ENCODE measurements around the gene MEGF10.
A peak's percentile ranks its signal among the peaks of the same experiment; 100 is the strongest.
"Not testable (repeated sequence)": the region's sequence is repeated elsewhere in the genome, so short reads cannot be mapped to it uniquely, and the experiment has no call there.

The MEGF10 gene

GRCh38 chr5:127298036-127298429, 7.4 kb downstream of the MEGF10 start:
- no peak for DNase-seq (ENCODE audit: low read depth)

GRCh38 chr5:127298656-127299055, 8.1 kb downstream of the MEGF10 start:
- no peak for DNase-seq (ENCODE audit: low read depth)

GRCh38 chr5:127299678-127300077, 9.1 kb downstream of the MEGF10 start:
- no peak for DNase-seq (ENCODE audit: low read depth)

DNA sequence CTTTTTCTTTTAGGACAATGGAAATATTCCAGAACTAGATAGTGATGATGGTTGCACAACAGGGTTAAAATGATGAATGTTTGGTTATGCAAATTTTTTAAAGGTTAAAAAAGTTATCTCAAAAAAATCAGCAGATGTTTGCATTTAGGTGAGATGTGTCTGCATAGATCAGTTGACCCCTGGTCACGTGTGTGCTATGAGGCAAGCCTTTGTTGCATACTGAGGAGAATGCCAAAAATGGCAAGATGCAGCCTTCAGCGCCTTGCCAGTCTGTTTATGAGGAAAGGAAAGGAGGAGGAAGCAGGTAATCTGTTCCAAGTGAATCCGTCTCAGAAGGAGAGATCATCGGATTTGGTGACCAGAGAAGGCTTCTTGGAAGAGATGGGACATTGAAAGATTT, 11.9 kb downstream of the MEGF10 start:
- no peak for DNase-seq (ENCODE audit: low read depth)

- DNase-seq (ENCODE audit: low read depth) = no peak
Measured at GRCh38 chr5:127303404-127303803, 12.8 kb downstream of the MEGF10 start.

GRCh38 chr5:127305493-127305892, 14.9 kb downstream of the MEGF10 start:
- DNase-seq (ENCODE audit: low read depth) = no peak

DNA sequence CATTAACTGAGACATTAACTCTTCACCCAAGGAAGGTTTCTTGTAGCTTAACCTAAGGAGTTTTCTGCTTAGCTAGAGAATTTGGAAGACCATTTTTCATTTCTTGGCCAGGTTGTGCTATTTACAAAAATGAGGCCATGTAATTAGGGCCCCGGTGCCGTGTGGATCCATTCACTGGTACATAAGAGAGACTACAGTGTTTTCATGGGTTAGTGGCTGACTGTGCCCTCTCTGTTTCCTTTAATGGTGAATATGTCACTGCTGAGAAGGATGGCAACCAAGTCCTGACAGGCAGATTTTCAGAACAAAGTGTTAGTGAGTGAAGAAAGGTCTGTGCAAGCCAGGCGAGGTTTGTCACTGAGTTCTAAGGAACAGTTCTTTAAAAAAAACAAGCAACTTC, 15.4 kb downstream of the MEGF10 start:
- no peak for DNase-seq (ENCODE audit: low read depth)

DNA sequence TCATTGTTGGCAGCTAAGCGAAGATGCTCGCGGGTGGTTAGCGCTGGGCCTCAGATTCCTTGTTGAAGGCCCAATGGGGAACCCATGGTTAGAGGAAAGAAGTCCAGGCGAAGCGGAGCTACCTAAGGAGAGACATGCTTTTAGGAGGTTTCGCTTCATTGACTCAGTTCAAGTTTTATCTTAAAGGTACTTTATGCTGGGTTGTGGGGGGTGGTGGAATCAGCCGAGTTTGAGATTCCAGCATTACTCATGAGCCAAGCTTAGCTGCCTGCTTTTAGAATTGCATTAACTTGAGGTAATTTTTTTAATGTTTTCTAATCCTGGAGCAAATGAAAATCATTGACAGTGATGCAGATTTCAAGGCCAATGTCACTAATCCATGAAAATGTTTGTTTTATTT, 16.1 kb downstream of the MEGF10 start:
- no peak for DNase-seq (ENCODE audit: low read depth)

DNA sequence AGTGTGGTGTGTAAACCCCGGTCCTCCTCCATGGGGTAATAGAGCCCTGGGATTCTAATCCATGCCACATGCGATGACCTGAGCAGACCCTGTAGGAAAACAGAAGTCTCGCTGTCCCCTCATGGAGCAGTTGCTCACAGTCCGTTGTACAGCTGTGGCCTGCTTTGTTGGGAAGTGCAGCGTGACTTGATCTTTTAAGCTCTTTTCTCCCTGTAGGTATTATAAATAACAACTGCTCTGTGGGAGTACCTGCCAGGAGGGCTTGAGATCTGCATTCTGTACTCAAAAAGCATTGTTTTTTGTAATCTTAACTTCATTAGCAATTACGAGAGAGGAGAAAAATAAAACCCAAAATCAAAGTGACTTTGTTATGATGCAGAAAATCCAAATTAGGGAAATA, 17.3 kb downstream of the MEGF10 start:
- no peak for DNase-seq (ENCODE audit: low read depth)

DNA sequence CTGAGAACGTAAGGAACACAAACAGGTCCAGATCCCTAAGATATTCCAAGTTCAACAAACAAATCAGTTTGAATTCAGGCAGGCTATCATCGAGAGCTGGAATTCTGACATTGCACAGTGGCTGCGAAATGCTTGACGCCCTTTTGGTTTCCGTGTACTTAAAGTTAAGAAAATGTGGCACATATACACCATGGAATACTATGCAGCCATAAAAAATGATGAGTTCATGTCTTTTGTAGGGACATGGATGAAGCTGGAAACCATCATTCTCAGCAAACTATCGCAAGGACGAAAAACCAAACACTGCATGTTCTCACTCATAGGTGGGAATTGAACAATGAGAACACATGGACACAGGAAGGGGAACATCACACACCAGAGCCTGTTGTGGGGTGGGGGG, 17.7 kb downstream of the MEGF10 start:
- not testable (repeated sequence) for DNase-seq (ENCODE audit: low read depth)

DNA sequence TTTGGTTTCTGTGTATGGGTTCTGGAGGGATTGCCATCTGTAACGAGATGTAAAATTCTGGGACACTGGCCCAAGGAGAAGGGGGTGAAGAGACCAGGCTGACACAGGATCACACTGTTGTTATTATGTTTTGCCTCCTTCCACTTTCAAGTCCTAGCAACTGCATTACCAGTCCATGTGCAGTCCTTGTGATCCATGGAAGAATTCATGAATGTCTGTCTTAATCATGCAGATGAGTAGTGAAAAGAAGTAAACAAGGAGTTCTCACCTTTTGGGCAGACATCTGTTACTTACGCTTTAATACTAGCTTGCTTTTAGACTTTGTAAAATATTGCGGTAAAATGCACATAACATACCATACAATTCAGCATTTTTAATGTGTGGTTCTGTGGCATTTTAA, 18.3 kb downstream of the MEGF10 start:
- no peak for DNase-seq (ENCODE audit: low read depth)

DNA sequence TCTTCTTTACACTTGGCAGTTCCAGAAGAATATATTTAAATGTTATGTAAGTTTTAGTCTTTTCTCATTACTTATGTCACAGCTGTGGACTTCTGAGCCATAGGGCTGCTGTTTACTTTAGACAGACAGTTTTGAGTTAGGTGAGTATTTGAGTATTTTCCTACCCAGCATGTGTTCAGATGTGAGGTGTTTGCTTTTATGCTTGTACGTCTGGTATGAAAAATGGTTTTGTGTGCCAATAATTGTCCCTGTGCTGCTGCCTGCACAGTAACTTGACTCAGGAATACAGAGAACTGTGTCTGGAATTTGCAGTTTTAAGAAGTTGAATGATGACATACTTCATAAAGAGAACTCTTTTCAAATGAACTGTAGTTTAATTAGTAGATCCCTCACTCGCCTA, 20.8 kb downstream of the MEGF10 start:
- no peak for DNase-seq (ENCODE audit: low read depth)

DNA sequence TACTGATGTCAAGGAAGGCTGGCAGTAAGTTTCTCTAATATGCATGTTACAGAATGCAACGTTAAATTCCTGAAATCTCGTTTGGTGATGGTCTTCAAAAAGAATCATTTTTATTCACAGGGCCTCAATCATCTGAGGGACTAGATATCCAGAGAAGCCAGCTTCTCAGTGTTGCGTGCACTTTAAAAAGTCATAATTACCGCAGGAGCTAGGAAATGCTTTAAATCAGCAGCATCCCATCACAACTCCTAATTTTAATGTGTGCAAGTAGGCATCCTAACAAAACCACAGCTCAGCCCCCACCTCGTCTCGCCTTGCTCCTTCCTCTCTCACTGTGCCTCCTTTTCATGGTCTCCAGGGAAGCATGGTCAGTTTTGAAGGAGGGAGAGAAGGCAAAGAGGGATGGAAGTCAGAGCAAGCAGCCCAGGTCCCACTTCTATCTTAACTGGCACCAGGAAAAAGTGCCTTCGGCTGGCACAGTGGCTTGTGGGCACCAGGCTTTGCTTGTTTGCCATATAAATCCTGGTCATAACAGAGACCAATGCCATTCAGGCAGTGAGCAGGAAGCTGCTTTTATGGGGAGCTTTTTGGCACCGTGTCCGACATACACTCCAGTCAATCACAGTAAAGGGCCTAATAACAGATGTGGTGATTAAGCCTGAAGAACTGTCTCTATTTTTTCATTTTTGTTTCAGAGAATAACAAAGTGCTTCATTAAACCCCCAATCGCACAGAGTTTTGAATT, 21.4 kb downstream of the MEGF10 start:
- DNase-seq (ENCODE audit: low read depth) = no peak

DNA sequence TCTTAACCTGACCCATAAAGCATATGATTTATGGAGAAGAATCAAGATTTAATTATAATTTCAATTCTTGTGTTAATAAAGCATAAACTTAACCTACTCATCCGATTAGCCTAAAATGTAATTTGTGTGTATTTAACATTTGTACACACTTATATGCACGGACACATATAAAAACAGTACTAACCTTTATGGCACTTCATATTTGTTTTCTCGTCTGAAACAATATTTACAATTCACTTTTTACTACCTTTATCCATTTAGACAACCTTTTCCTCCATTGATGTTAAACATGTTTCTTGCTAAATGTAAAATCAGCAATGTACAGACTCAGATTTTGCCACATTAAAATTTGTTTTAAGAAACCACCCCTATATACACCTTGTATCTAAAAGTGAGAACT, 22.8 kb downstream of the MEGF10 start:
- no peak for DNase-seq (ENCODE audit: low read depth)

DNA sequence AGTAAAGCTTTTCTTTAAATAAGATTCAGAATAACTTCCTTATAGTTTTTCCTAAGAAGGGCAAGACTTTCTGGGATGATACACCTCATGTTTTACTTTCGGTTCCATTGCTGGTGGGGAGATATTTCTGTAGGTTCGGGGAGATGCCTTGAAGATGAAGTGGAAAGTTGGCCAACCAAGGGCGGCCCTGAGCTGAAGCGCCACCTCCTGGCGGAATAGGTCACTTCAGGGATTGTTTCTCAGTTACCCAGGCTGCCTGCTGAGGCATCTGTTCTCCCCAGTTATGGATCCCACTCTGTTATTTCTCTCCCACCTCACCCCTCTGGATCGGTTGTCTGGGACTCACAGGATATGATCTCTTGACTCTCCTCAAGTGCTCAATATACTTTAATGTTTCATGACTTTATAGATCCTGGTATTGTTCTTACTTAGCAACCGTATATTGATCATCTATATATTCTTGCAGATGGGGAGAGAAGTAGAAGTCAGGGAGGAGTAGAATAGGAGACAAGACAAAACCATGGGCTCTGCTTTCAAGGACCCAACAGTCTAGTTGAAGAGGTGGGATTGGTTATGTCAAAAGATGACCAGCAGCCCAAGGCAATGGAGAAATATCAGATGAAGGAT, 23.4 kb downstream of the MEGF10 start:
- DNase-seq (ENCODE audit: low read depth) = peak; percentile 45

DNA sequence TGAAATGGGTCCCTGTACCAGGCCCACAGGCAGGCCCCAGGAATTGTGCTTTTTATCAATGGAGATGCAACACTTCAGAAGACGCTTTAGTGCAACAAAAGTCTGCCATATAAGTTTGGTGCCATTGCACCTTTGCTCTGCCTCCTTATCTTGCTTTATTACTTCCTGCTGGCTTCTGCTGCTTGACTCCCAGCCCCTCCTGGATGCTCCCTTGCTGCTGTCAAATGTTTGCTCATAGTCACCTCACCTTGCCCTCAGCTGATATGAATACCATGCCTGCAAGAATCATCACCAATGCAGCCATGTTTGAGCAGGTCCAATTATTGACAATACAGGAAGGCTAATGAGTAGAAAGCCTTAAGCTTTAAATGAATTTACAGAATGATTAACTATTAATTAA, 25.4 kb downstream of the MEGF10 start:
- DNase-seq (ENCODE audit: low read depth) = no peak

GRCh38 chr5:127317385-127317784, 26.8 kb downstream of the MEGF10 start:
- not testable (repeated sequence) for DNase-seq (ENCODE audit: low read depth)

- DNase-seq (ENCODE audit: low read depth) = no peak
Measured at GRCh38 chr5:127320032-127320965, 29.7 kb downstream of the MEGF10 start.

DNA sequence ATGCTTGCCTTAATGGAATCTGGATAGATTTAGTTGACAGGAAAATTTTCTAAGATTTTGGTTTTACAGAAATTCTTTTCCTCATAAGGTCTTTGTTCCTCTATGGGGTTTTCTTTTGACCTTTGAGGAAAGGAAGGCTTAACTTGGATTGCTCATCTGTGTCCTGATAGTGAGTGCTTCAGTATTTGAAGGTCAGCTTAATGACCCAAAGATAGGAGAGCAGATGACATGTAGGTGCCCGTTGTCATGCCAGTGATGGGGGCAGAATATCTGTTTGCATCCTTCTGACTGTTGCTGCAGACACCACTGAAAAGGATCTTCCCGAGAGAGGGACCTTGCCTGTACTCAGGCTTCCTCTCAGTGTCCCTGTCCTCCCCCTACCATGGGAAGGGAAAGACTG, 30.9 kb downstream of the MEGF10 start:
- DNase-seq (ENCODE audit: low read depth) = no peak

DNA sequence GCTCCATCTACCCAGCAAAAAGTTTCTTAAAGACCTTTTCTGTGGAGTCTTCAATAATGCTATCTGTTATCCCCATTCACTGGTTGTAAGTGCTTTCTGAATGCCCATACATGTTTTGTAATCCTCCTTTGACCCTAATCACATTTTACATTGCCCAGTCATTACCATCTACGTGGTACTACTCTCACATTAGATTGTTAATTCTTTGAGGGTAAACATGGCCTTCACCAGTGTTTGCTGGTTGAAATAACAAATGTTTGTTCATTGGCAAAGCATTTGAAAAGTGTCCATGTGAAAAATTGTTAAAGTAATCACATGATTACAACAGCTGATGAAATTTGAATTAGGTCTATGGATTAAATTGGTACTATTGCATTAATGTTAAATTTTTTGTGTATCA, 31.8 kb downstream of the MEGF10 start:
- DNase-seq (ENCODE audit: low read depth) = no peak

DNA sequence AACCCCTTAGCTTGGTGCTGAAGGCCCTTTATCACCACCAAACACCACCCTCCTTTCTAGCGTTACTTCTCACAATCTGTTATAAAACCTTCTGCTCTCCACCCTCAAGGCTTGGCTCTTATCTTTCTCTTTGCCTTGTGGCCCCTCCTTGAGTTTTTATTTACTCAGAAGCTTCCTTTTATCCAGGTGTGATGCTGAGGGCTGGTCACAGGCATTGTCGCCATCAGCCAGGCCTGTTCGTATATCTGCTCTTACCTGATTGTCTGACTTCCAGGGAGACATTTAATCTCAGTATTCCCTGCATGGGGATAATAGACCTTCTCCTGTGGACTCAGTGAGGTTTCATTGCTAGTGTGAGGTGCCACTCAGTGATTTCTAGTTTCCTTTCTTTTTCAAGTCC, 34.2 kb downstream of the MEGF10 start:
- no peak for DNase-seq (ENCODE audit: low read depth)

DNA sequence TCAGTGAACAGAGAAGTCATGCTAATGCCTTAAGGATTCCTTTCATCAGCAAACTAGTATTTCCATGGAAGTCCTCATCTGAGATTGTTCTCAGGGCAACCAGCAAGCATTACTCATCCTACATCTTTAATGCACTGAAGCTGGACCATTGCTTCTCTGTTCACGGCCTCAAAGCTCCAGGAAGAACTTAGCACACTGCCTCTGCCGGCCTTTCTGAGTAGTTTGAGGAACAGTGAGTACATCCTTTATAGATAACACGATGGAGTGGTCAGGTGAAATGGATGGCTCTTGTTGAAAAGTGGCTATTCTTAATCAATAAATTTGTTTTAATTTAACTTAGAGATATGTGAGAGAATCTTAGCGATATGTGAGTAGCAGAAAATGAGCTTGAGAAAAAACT, 35.8 kb downstream of the MEGF10 start:
- no peak for DNase-seq (ENCODE audit: low read depth)

All from T follicular helper cell (primary cell).